KMS-11 (cell line): ENCODE data around the gene CALML3.

Source experiments
- H2AFZ ChIP-seq: fragments of 200-600 bp; sonication (generic); 2 replicates; pipeline ENCODE4 v1.6.1; 2016; ENCODE audit warnings: antibody characterized with exemption, mixed run types, low read depth
- H3K27ac ChIP-seq: fragments of 200-600 bp; sonication (generic); 2 replicates; pipeline ENCODE4 v1.6.1; 2016; ENCODE audit warnings: mild to moderate bottlenecking, mixed run types
- H3K27me3 ChIP-seq: fragments of 200-600 bp; sonication (generic); 2 replicates; pipeline ENCODE4 v1.6.1; 2017; ENCODE audit warnings: mild to moderate bottlenecking, low read depth, mixed run types, moderate library complexity; ENCODE audit not compliant: insufficient read depth
- H3K36me3 ChIP-seq: fragments of 200-600 bp; sonication (generic); 2 replicates; pipeline ENCODE4 v1.6.1; 2017; ENCODE audit warnings: mild to moderate bottlenecking, mixed run types; ENCODE audit not compliant: insufficient read depth
- H3K4me1 ChIP-seq: fragments of 200-600 bp; sonication (generic); 2 replicates; pipeline ENCODE4 v1.6.1; 2016; ENCODE audit warnings: mild to moderate bottlenecking, low read depth, mixed run types; ENCODE audit not compliant: poor library complexity, severe bottlenecking
- H3K4me2 ChIP-seq: fragments of 200-600 bp; sonication (generic); 2 replicates; pipeline ENCODE4 v1.7.0; 2016; ENCODE audit warnings: mild to moderate bottlenecking, mixed run types
- H3K4me3 ChIP-seq: fragments of 200-600 bp; sonication (generic); IDR thresholded peaks from 2 replicates; pipeline ENCODE4 v1.6.1; 2017; ENCODE audit warnings: low read depth, low read length, mixed read lengths; ENCODE audit not compliant: insufficient read depth
- H3K79me2 ChIP-seq: fragments of 200-600 bp; sonication (generic); 2 replicates; pipeline ENCODE4 v1.6.1; 2016; ENCODE audit warnings: low read depth, mixed run types; ENCODE audit not compliant: insufficient read depth
- H3K9ac ChIP-seq: fragments of 200-600 bp; sonication (generic); 2 replicates; pipeline ENCODE4 v1.6.1; 2016; ENCODE audit warnings: mild to moderate bottlenecking, mixed run types
- H4K20me1 ChIP-seq: fragments of 200-600 bp; sonication (generic); 2 replicates; pipeline ENCODE4 v1.6.1; 2016; ENCODE audit warnings: mild to moderate bottlenecking, mixed run types; ENCODE audit not compliant: insufficient read depth
- CTCF ChIP-seq: fragments of 200-600 bp; sonication (generic); conservative IDR thresholded peaks from 2 replicates; pipeline ENCODE4 v1.6.1; 2017; ENCODE audit warnings: low read depth, mild to moderate bottlenecking, antibody characterized with exemption, low read length, moderate library complexity, mixed read lengths

The CALML3 gene

GRCh38 chr10:5550250-5550545 is 25.4 kb downstream of the CALML3 start:
- Histone ChIP-seq H3K79me2 (no peaks in the 10 kb centered on the region), H3K27ac (no peak overlapping the region), H3K36me3 (no peaks in the 10 kb centered on the region), H2AFZ (no peak overlapping the region), H3K27me3 (no peaks in the 10 kb centered on the region), H3K4me1 (peaks cover 18% of the 10 kb centered on the region), H3K9ac (no peak overlapping the region), H3K4me2 (no peak overlapping the region), H4K20me1 (no peaks in the 10 kb centered on the region), H3K4me3 (no peak overlapping the region)
- TF ChIP-seq CTCF, result no peak

GRCh38 chr10:5550621-5551530 is 26.1 kb downstream of the CALML3 start:
- peaks cover 18% of the 10 kb centered on the region for H3K4me1 ChIP-seq
- no peaks in the 10 kb centered on the region for H3K79me2 ChIP-seq
- no peaks in the 10 kb centered on the region for H4K20me1 ChIP-seq
- H3K9ac ChIP-seq, result no peak overlapping the region
- H3K27me3 ChIP-seq, result no peaks in the 10 kb centered on the region
- TF ChIP-seq CTCF, result no peak
- no peaks in the 10 kb centered on the region for H3K36me3 ChIP-seq
- H3K4me2 ChIP-seq, result no peak overlapping the region; the same call in 1 of the 2 replicates
- no peak overlapping the region for H3K27ac ChIP-seq
- no peak overlapping the region for H3K4me3 ChIP-seq
- no peak overlapping the region for H2AFZ ChIP-seq

GRCh38 chr10:5551531-5552375 is 27.0 kb downstream of the CALML3 start:
- Histone ChIP-seq H2AFZ (peak overlapping the region; percentile 5; the same call in 1 of the 2 replicates), H3K27ac (no peak overlapping the region)

More at GRCh38 chr10:5551531-5552375, 27.0 kb downstream of the CALML3 start:
- no peak overlapping the region for H3K4me3 ChIP-seq
- H3K4me2 ChIP-seq, result peak overlapping the region; percentile 5; the same call in 1 of the 2 replicates
- no peaks in the 10 kb centered on the region for H3K36me3 ChIP-seq
- peaks cover 18% of the 10 kb centered on the region for H3K4me1 ChIP-seq
- no peak overlapping the region for H3K9ac ChIP-seq
- TF ChIP-seq CTCF, result no peak
- no peaks in the 10 kb centered on the region for H4K20me1 ChIP-seq
- H3K79me2 ChIP-seq, result no peaks in the 10 kb centered on the region
- H3K27me3 ChIP-seq, result no peaks in the 10 kb centered on the region
